BLaER1 treated with 17β-estradiol and CSF1 and Interleukin-3, amounts not matched to agents 10 nM and 100 nM (cell line): ENCODE results near the gene ATP1A1.
A peak's percentile ranks its signal among the peaks of the same experiment; 100 is the strongest.

Experiments
- H3K27ac ChIP-seq, 11 experiments: shearing (Covaris generic); formaldehyde crosslinking; 2 replicates each; pipeline ENCODE4 v1.8.1; 2022
- H3K27me3 ChIP-seq, 11 experiments: shearing (Covaris generic); formaldehyde crosslinking; 2 replicates each; pipeline ENCODE4 v1.8.1; 2022
- H3K36me3 ChIP-seq, 11 experiments: shearing (Covaris generic); formaldehyde crosslinking; 2 replicates each; pipeline ENCODE4 v1.8.1; 2022
- H3K4me1 ChIP-seq, 10 experiments: shearing (Covaris generic); formaldehyde crosslinking; 2 replicates each; pipeline ENCODE4 v1.8.1; 2022
- H3K4me2 ChIP-seq, 11 experiments: shearing (Covaris generic); formaldehyde crosslinking; 2 replicates each; pipeline ENCODE4 v1.8.1; 2022
- H3K4me3 ChIP-seq, 10 experiments: shearing (Covaris generic); formaldehyde crosslinking; 2 replicates each; pipeline ENCODE4 v1.8.1; 2022
- H3K9ac ChIP-seq, 11 experiments: shearing (Covaris generic); formaldehyde crosslinking; 2 replicates each; pipeline ENCODE4 v1.8.1; 2022
- H3K9me3 ChIP-seq, 11 experiments: shearing (Covaris generic); formaldehyde crosslinking; replicated peaks in 1 of 11; 2 replicates each; pipeline ENCODE4 v1.8.1; 2022
- H4K20me1 ChIP-seq, 11 experiments: shearing (Covaris generic); formaldehyde crosslinking; 2 replicates each; pipeline ENCODE4 v1.8.1; 2022
- Cebpa-rat ChIP-seq, 11 experiments: shearing (Covaris generic); IDR thresholded peaks; 2 replicates each; pipeline ENCODE4 v1.8.1; 2022

Gene ATP1A1

DNA sequence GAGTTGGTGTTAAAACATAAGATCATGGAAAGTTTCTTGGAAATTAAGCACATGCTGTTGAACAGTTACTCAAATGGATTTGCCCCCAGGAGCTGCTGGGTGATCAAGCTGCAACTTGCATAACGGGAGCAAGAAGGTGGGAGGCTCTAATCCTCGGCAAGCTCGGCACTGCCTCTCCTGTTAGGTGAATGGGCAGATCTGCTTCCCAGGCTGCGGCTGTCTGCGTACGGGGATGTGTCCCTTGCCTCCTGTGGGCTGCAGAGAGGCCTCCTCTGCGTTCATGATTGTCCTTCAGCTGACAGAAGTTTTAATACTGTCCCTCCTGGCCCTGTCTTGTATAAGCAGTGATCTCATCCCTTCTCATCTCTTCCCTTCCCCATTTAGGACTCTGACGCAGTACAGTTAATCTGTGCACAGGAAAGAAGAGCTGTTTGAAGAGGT is 36.7 kb downstream of the ATP1A1 start:
- no peak overlapping the region for H3K27ac ChIP-seq
- no peaks in the 10 kb centered on the region for H3K9me3 ChIP-seq
- H4K20me1 ChIP-seq: peaks cover 0 to 30% (median 18%) of the 10 kb centered on the region in 11 experiments; a peak in 14 of 22 replicates
- no peak overlapping the region for H3K9ac ChIP-seq
- no peak for TF ChIP-seq Cebpa-rat (IDR thresholded peaks at IDR 0.05)
- peaks cover 31 to 68% (median 49%) of the 10 kb centered on the region in 11 experiments for H3K36me3 ChIP-seq
- no peak overlapping the region for H3K4me3 ChIP-seq
- no peaks in the 10 kb centered on the region for H3K27me3 ChIP-seq
- peaks cover 0 to 7% (median 2%) of the 10 kb centered on the region in 10 experiments; a peak in 1 of 20 replicates for H3K4me1 ChIP-seq
- no peak overlapping the region for H3K4me2 ChIP-seq

GRCh38 chr1:116411784-116412479 is 38.9 kb downstream of the ATP1A1 start:
- peaks cover 0 to 14% (median 0%) of the 10 kb centered on the region in 11 experiments; a peak in 4 of 22 replicates for H4K20me1 ChIP-seq
- H3K9ac ChIP-seq: no peak overlapping the region
- H3K27ac ChIP-seq: no peak overlapping the region
- H3K4me3 ChIP-seq: no peak overlapping the region
- H3K4me2 ChIP-seq: 0 out of 22 replicates have a peak overlapping the region, but pooled peaks of 1 of the 11 experiments have one; percentile 1
- peaks cover 0 to 7% (median 2%) of the 10 kb centered on the region in 10 experiments; a peak in 4 of 20 replicates for H3K4me1 ChIP-seq
- H3K36me3 ChIP-seq: peaks cover 9 to 46% (median 27%) of the 10 kb centered on the region in 11 experiments; a peak in 20 of 22 replicates
- no peak for TF ChIP-seq Cebpa-rat (IDR thresholded peaks at IDR 0.05)
- no peaks in the 10 kb centered on the region for H3K27me3 ChIP-seq
- no peaks in the 10 kb centered on the region for H3K9me3 ChIP-seq

- Histone ChIP-seq H3K9me3 (no peaks in the 10 kb centered on the region), H3K4me1 (peaks cover 4 to 11% (median 6%) of the 10 kb centered on the region in 10 experiments), H3K4me2 (no peak overlapping the region), H3K27ac (no peak overlapping the region), H3K4me3 (no peak overlapping the region), H3K9ac (no peak overlapping the region), H3K36me3 (peaks cover 4 to 41% (median 22%) of the 10 kb centered on the region in 11 experiments; a peak in 20 of 22 replicates), H3K27me3 (no peaks in the 10 kb centered on the region), H4K20me1 (peaks cover 0 to 12% (median 0%) of the 10 kb centered on the region in 11 experiments; a peak in 4 of 22 replicates)
- no peak for TF ChIP-seq Cebpa-rat (IDR thresholded peaks at IDR 0.05)
Measured at GRCh38 chr1:116412480-116412798, 39.4 kb downstream of the ATP1A1 start.

- H3K27me3 ChIP-seq: no peaks in the 10 kb centered on the region
- H3K9ac ChIP-seq: no peak overlapping the region
- H3K4me3 ChIP-seq: no peak overlapping the region
- peaks cover 9 to 16% (median 10%) of the 10 kb centered on the region in 10 experiments for H3K4me1 ChIP-seq
- H3K4me2 ChIP-seq: no peak overlapping the region
- peaks cover 0 to 36% (median 17%) of the 10 kb centered on the region in 11 experiments; a peak in 19 of 22 replicates for H3K36me3 ChIP-seq
- H4K20me1 ChIP-seq: peaks cover 0 to 8% (median 0%) of the 10 kb centered on the region in 11 experiments; a peak in 3 of 22 replicates
- TF ChIP-seq Cebpa-rat (IDR thresholded peaks at IDR 0.05): no peak
- H3K27ac ChIP-seq: no peak overlapping the region
- no peaks in the 10 kb centered on the region for H3K9me3 ChIP-seq
Measured at GRCh38 chr1:116412898-116413297, 39.9 kb downstream of the ATP1A1 start.

DNA sequence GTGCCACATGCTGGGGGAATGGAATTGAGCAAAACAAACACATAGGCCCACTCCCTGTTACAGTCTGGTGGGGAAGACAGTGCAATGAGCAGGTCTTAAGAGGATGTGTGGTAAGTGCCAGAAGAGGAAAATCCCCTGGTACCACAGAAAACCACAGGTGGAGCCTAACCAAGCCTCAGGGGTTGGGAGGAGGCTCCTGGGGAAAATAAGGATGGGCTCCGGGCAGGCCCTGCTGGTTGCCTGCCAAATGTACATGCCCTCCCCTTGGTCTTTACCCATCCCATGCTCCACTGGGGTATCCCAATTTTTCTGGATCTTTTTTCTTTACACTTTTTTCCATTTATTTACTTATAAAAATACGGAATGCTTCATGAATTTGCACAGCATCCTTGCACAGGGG is 40.4 kb downstream of the ATP1A1 start:
- no peaks in the 10 kb centered on the region for H3K9me3 ChIP-seq
- no peak overlapping the region for H3K27ac ChIP-seq
- no peak overlapping the region for H3K9ac ChIP-seq
- no peak for TF ChIP-seq Cebpa-rat (IDR thresholded peaks at IDR 0.05)
- no peak overlapping the region for H3K4me3 ChIP-seq
- peak overlapping the region in 3 of 11 experiments; percentile 10 to 20 (median 15); a peak in 3 of 22 replicates for H3K4me2 ChIP-seq
- 0 out of 22 replicates have a peak, but pooled peaks cover 0 to 6% (median 0%) of the 10 kb centered on the region in 11 experiments for H4K20me1 ChIP-seq
- H3K36me3 ChIP-seq: peaks cover 0 to 31% (median 13%) of the 10 kb centered on the region in 11 experiments; a peak in 16 of 22 replicates
- no peaks in the 10 kb centered on the region; a peak in 2 of 22 replicates for H3K27me3 ChIP-seq
- H3K4me1 ChIP-seq: peaks cover 10 to 21% (median 13%) of the 10 kb centered on the region in 10 experiments

DNA sequence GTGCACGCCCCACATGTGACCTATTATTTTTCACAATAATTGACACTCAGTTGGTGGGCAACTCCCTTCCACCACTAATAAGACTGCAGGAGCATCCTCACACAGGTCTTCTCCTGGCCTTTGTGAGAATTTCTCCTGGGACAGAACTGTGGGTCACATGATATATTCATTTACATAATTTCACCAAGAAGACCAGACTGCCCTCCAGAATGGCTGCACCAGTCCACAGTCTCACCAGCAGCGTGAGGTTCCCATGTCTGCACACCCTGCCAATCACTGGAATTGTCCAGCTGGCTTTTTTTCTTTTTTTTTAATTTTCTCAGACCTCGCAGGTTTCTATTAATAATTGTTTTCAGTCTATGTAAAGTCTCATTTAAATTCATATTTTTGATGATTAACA is 41.3 kb downstream of the ATP1A1 start:
- Histone ChIP-seq H3K36me3 (peaks cover 0 to 22% (median 4%) of the 10 kb centered on the region in 11 experiments; a peak in 12 of 22 replicates), H3K9me3 (no peaks in the 10 kb centered on the region), H3K27me3 (no peaks in the 10 kb centered on the region; a peak in 2 of 22 replicates), H3K9ac (no peak overlapping the region), H3K4me1 (peaks cover 11 to 29% (median 18%) of the 10 kb centered on the region in 10 experiments), H3K4me3 (no peak overlapping the region), H4K20me1 (no peaks in the 10 kb centered on the region), H3K27ac (no peak overlapping the region), H3K4me2 (no peak overlapping the region)
- no peak for TF ChIP-seq Cebpa-rat (IDR thresholded peaks at IDR 0.05)

DNA sequence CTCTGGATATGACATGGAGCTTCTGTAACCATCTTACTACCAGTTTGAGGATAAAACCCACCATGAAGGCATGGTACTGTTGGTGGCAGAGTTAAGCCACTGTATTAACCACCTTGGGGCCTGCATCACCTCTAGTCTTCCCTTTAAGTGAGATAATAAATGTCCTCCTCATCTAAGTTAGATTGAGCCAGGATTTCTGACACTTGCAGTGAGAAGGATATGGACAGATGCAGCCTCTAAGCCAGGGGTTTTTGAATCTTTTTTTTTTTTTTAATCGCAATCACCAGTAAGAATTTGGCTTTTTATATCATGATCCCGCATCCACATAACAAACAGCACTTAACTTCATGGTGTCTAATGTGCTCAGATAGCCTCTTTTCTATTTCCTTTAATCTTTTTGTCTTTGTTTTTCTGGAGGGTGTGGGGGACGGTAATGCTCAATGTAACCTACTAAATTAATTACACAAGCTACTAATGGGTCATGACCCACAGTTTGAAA is 42.2 kb downstream of the ATP1A1 start:
- no peak overlapping the region for H3K9ac ChIP-seq
- H3K27me3 ChIP-seq: no peaks in the 10 kb centered on the region; a peak in 2 of 22 replicates
- no peak overlapping the region for H3K4me2 ChIP-seq
- peaks cover 11 to 30% (median 18%) of the 10 kb centered on the region in 10 experiments for H3K4me1 ChIP-seq
- no peaks in the 10 kb centered on the region for H4K20me1 ChIP-seq
- H3K9me3 ChIP-seq: no peaks in the 10 kb centered on the region
- TF ChIP-seq Cebpa-rat (IDR thresholded peaks at IDR 0.05): no peak
- no peak overlapping the region for H3K4me3 ChIP-seq
- no peak overlapping the region for H3K27ac ChIP-seq
- peaks cover 0 to 13% (median 0%) of the 10 kb centered on the region in 11 experiments; a peak in 3 of 22 replicates for H3K36me3 ChIP-seq

DNA sequence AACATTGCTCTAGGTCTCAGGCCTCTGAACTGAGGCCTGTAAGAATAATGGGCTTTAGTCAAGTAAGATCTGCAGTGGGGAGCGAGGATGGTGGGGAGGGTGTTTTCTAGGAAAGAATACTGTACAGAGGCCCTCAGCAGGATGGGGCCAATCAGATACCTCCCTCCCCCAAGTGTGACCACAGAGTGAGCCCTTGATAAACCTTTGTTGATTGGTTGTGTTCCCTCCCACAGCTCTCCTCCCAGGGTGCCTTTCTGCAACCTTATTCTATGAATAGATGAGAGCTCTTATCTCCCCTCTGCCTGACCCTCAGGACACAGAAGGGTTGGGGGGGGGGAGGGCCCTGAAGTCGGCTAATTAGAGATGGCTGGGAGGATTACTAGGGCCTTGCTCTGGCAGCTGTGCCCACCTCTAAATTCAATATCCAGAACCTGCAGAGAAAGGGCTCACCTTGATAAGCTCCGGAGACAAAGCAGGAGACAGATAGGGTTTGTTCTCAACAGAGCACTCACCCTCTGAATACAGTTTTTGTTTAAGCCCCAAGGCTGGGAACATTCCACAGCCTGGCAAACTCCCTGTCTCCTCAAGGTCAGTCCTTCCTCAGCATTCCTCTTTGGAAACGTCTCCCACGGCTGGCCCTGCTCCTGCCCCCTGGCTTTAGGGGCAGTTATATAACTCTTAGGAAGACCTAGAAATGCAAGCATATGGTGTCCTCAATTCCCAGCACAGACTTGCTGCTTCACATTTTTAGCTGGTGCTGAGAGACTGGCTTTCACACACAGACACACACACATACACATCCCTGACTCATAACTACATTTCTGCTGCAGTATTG is 42.9 kb downstream of the ATP1A1 start:
- Histone ChIP-seq H4K20me1 (no peaks in the 10 kb centered on the region), H3K4me2 (no peak overlapping the region), H3K4me3 (no peak overlapping the region), H3K27me3 (no peaks in the 10 kb centered on the region; a peak in 2 of 22 replicates), H3K9me3 (no peaks in the 10 kb centered on the region), H3K9ac (peak overlapping the region in 1 of 11 experiments; percentile 0; a peak in 1 of 22 replicates), H3K27ac (no peak overlapping the region), H3K36me3 (peaks cover 0 to 6% (median 0%) of the 10 kb centered on the region in 11 experiments; a peak in 1 of 22 replicates), H3K4me1 (peaks cover 11 to 30% (median 18%) of the 10 kb centered on the region in 10 experiments)
- no peak for TF ChIP-seq Cebpa-rat (IDR thresholded peaks at IDR 0.05)
